Erythroblast (primary cell): ENCODE data around the gene OSBPL5.

Experiments used
- GATA1 ChIP-seq: IDR thresholded peaks from 2 replicates; pipeline ENCODE4 v1.6.1; 2011; ENCODE audit warnings: low read depth, mild to moderate bottlenecking, control low read depth, low read length, moderate library complexity
- POLR2A ChIP-seq: IDR thresholded peaks from 2 replicates; pipeline ENCODE4 v1.6.1; 2011; ENCODE audit warnings: mild to moderate bottlenecking, low read length

- TF ChIP-seq POLR2A (no peak), GATA1 (no peak)
Observed at GRCh38 chr11:3158821-3159220, 6.3 kb downstream of the OSBPL5 start.
